Thoracic aorta (tissue), 2 donors: Measurements from ENCODE around the gene KLHL1. TPM values are rescaled to one million over a fixed set of nuclear protein-coding genes. Genes with fewer than 3 reads are reported as not detected.

ENCODE experiments used
- ATAC-seq: fragments of 150-250 bp; one replicate; pipeline ENCODE4 v1.8.0; 2017; ENCODE audit warnings: low read depth; ENCODE audit not compliant: insufficient number of reproducible peaks, low FRiP score
- DNase-seq: peaks from one replicate; pipeline ENCODE4 v3.0.0-alpha.2; 2020; ENCODE audit warnings: low spot score
- H3K27ac ChIP-seq, 2 donors: fragments of 200-600 bp; sonication (generic); 1 replicate in 1 of 2; 2 replicates in 1 of 2; pipeline ENCODE4 v1.5.1; 2016; ENCODE audit warnings: mild to moderate bottlenecking in 2 of 2, moderate library complexity in 2 of 2
- H3K27me3 ChIP-seq: fragments of 200-600 bp; sonication (generic); replicated peaks from 2 replicates; pipeline ENCODE4 v1.6.0; 2016; ENCODE audit warnings: mild to moderate bottlenecking; ENCODE audit not compliant: insufficient read depth
- H3K36me3 ChIP-seq: fragments of 200-600 bp; sonication (generic); one replicate; pipeline ENCODE4 v1.5.1; 2016
- H3K4me1 ChIP-seq, 2 donors: fragments of 200-600 bp; sonication (generic); 1 replicate in 1 of 2; 2 replicates in 1 of 2; pipeline versions ENCODE4 v1.5.1 to v1.6.0; 2016; ENCODE audit warnings: low read depth in 2 of 2, mild to moderate bottlenecking in 1 of 2; ENCODE audit not compliant: control insufficient read depth in 1 of 2
- H3K4me3 ChIP-seq: fragments of 200-600 bp; sonication (generic); 2 replicates; pipeline ENCODE4 v1.5.1; 2016; ENCODE audit warnings: mild to moderate bottlenecking
- H3K9me3 ChIP-seq: fragments of 200-600 bp; sonication (generic); 2 replicates; pipeline ENCODE4 v1.5.1; 2016
- total RNA-seq, 2 donors: library from RNA; depleted of rRNA; stranded (reverse); fragments of >200 nt; gene quantifications; one replicate each; pipeline versions ENCODE4 v1.1.0 to v1.2.3, GENCODE V29; 2016
- TF ChIP-seq, protein P1 (sequence below): fragments of 200-600 bp; sonication (generic); IDR thresholded peaks from one replicate; pipeline ENCODE4 v1.5.1; 2019; ENCODE audit warnings: antibody characterized with exemption

The KLHL1 gene
- total RNA-seq, 2 donors from 2014 or later = not detected

DNA sequence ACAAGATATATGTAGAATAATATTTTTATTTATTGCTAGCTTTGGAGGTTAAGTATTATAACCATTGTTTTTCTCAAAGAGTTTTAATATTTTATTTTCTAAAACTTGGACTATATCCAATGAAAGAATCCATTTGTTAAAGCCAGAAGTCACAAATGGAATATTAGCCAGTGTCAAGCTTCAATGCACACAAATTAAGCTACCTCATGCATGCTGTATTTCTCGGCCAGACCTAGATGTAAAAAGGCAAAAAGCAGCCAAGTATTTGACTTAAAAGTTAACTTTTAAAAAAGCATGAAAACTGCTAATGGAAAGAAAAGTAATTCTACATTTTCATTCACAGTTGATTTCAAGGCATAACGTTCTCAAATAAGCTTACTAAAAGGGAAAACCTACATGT lies 160.7 kb downstream of the KLHL1 start:
- TF ChIP-seq, protein P1, sequence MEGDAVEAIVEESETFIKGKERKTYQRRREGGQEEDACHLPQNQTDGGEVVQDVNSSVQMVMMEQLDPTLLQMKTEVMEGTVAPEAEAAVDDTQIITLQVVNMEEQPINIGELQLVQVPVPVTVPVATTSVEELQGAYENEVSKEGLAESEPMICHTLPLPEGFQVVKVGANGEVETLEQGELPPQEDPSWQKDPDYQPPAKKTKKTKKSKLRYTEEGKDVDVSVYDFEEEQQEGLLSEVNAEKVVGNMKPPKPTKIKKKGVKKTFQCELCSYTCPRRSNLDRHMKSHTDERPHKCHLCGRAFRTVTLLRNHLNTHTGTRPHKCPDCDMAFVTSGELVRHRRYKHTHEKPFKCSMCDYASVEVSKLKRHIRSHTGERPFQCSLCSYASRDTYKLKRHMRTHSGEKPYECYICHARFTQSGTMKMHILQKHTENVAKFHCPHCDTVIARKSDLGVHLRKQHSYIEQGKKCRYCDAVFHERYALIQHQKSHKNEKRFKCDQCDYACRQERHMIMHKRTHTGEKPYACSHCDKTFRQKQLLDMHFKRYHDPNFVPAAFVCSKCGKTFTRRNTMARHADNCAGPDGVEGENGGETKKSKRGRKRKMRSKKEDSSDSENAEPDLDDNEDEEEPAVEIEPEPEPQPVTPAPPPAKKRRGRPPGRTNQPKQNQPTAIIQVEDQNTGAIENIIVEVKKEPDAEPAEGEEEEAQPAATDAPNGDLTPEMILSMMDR = no peak
- Histone ChIP-seq H3K4me3 (no peak overlapping the region), H3K9me3 (no peaks in the 10 kb centered on the region), H3K27me3 (no peaks in the 10 kb centered on the region), H3K27ac (no peak overlapping the region), H3K36me3 (no peaks in the 10 kb centered on the region), H3K4me1 (no peaks in the 10 kb centered on the region)
- no peak for ATAC-seq
- DNase-seq = no peak

DNA sequence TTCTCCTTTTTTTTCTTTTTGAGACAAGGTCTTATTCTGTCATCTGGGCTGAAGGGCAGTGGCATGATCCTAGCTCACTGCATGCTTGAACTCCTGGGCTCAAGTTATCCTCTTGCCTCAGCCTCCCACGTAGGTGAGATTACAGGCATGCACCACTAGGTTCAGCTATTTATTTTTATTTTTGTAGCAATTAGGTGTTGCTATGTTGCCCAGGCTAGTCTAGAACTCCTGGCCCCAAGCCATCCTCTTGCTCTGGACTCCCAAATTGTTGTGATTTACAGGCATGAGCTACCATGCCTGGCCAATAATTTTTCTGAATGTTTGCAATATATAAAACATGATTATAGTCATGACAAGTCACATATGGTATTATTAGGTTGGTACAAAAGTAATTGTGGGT lies 161.7 kb downstream of the KLHL1 start:
- Histone ChIP-seq H3K4me1 (no peaks in the 10 kb centered on the region), H3K27me3 (no peaks in the 10 kb centered on the region), H3K9me3 (no peaks in the 10 kb centered on the region), H3K4me3 (no peak overlapping the region), H3K27ac (no peak overlapping the region), H3K36me3 (no peaks in the 10 kb centered on the region)
- no peak for ATAC-seq
- TF ChIP-seq, protein P1 = no peak
- DNase-seq = no peak

DNA sequence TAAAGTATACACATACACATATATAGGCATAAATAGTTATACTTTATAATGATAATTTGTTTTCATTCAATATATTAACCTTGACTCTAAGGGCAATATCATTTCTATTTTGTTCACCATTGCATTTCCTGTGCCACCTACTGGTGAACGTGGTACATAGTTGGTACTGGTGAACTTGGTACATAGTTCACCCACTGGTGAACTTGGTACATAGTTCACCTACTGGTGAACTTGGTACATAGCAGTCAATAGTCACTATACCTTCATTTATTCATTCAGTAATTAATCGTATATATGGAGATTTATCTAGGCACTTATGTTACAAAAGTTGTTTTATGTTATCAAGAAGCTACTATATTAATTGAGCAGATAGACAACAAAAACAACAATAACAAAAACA lies 173.2 kb downstream of the KLHL1 start:
- Histone ChIP-seq H3K36me3 (no peaks in the 10 kb centered on the region), H3K4me3 (no peak overlapping the region), H3K4me1 (no peaks in the 10 kb centered on the region), H3K27ac (no peak overlapping the region), H3K27me3 (no peaks in the 10 kb centered on the region), H3K9me3 (no peaks in the 10 kb centered on the region)
- ATAC-seq (no peak), DNase-seq (no peak)
- TF ChIP-seq, protein P1 = no peak

DNA sequence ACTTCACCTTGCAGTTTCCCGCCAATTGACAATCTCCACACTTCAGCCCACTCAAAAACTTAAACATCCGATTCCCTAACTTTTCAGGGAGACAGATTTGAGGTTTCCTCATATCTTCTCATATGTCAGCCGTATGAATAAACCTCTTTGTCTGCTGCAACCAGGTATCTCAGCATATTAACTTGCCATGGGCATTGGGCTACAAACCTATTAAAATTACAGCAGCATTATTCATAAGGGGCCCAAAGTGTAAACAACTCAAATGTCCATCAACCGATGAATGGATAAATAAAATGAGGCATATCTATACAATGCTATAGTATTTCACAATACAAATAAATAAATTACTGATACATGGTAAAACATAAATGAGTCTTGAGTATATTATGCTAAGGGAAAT lies 180.0 kb downstream of the KLHL1 start:
- TF ChIP-seq, protein P1 = no peak
- Histone ChIP-seq H3K4me3 (no peak overlapping the region), H3K9me3 (no peaks in the 10 kb centered on the region), H3K36me3 (no peaks in the 10 kb centered on the region), H3K4me1 (no peaks in the 10 kb centered on the region), H3K27ac (no peak overlapping the region), H3K27me3 (no peaks in the 10 kb centered on the region)
- ATAC-seq (no peak), DNase-seq (no peak)

DNA sequence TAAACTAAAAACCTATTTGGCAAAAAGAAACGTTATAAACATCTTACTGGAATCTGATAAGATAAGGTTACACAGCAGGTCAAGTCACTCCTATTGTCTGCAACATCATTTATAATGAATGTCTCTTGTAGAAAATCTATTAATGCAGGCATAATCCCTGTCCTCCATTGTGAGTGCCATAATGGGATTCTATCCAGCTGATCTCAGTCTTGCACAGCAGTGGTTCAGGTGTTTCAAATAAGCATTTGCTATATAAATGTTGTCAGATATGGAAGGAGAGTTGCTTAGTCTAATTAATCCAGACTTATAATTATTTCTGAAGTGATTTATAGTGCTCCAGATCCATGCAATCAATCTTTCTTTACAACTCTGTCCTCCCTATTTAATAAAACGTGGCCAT lies 187.1 kb downstream of the KLHL1 start:
- Histone ChIP-seq H3K27me3 (no peaks in the 10 kb centered on the region), H3K27ac (no peak overlapping the region), H3K4me1 (no peaks in the 10 kb centered on the region), H3K4me3 (no peak overlapping the region), H3K36me3 (no peaks in the 10 kb centered on the region), H3K9me3 (no peaks in the 10 kb centered on the region)
- DNase-seq (no peak), ATAC-seq (no peak)
- TF ChIP-seq, protein P1 = no peak
